MM.1S (cell line): ENCODE results near the gene NTSR1.

Experiments used
- DNase-seq: peaks from one replicate; pipeline ENCODE4 v3.0.0-alpha.2; 2015
- H2AFZ ChIP-seq: fragments of 300-600 bp; sonication (generic); 2 replicates; pipeline ENCODE4 v1.6.0; 2016; ENCODE audit warnings: antibody characterized with exemption, low read length
- H3F3A ChIP-seq: fragments of 300-600 bp; sonication (generic); 2 replicates; pipeline ENCODE4 v1.6.1; 2016; ENCODE audit warnings: mild to moderate bottlenecking, antibody characterized with exemption, low read length, moderate library complexity, mixed read lengths; ENCODE audit not compliant: insufficient read depth
- H3K27ac ChIP-seq: fragments of 300-600 bp; sonication (generic); 2 replicates; pipeline ENCODE4 v1.5.1; 2016; ENCODE audit warnings: mild to moderate bottlenecking, low read length
- H3K27me3 ChIP-seq: fragments of 300-600 bp; sonication (generic); replicated peaks from 2 replicates; pipeline ENCODE4 v1.6.0; 2016; ENCODE audit warnings: low read length; ENCODE audit not compliant: insufficient read depth
- H3K36me3 ChIP-seq: fragments of 300-600 bp; sonication (generic); replicated peaks from 2 replicates; pipeline ENCODE4 v1.6.1; 2016; ENCODE audit warnings: mild to moderate bottlenecking, low read length, mixed read lengths; ENCODE audit not compliant: insufficient read depth
- H3K4me1 ChIP-seq: fragments of 300-600 bp; sonication (generic); 2 replicates; pipeline ENCODE4 v1.6.1; 2016; ENCODE audit warnings: low read length, mixed read lengths
- H3K4me2 ChIP-seq: fragments of 300-600 bp; sonication (generic); 2 replicates; pipeline ENCODE4 v1.6.0; 2016; ENCODE audit warnings: low read depth, low read length
- H3K4me3 ChIP-seq: fragments of 300-600 bp; sonication (generic); 2 replicates; pipeline ENCODE4 v1.5.1; 2016; ENCODE audit warnings: low read length, mixed read lengths
- H3K79me2 ChIP-seq: fragments of 300-600 bp; sonication (generic); 2 replicates; pipeline ENCODE4 v1.6.1; 2016; ENCODE audit warnings: mixed run types, low read length, mixed read lengths
- H3K9ac ChIP-seq: fragments of 300-600 bp; sonication (generic); 2 replicates; pipeline ENCODE4 v1.6.1; 2016; ENCODE audit warnings: low read length, mixed read lengths
- H3K9me2 ChIP-seq: fragments of 300-600 bp; sonication (generic); replicated peaks from 2 replicates; pipeline ENCODE4 v1.6.1; 2016; ENCODE audit warnings: mild to moderate bottlenecking, low read length, mixed read lengths; ENCODE audit not compliant: insufficient read depth
- H3K9me3 ChIP-seq: fragments of 300-600 bp; sonication (generic); replicated peaks from 2 replicates; pipeline ENCODE4 v1.6.1; 2016; ENCODE audit warnings: mild to moderate bottlenecking, low read length, mixed read lengths; ENCODE audit not compliant: insufficient read depth
- H4K20me1 ChIP-seq: fragments of 300-600 bp; sonication (generic); 2 replicates; pipeline ENCODE4 v1.6.1; 2016; ENCODE audit warnings: mild to moderate bottlenecking, low read length, moderate library complexity, mixed read lengths; ENCODE audit not compliant: insufficient read depth
- CTCF ChIP-seq: fragments of 300-600 bp; sonication (generic); IDR thresholded peaks from 2 replicates; pipeline ENCODE4 v1.5.1; 2016; ENCODE audit warnings: antibody characterized with exemption, low read length, mixed read lengths
- EZH2 ChIP-seq: fragments of 300-600 bp; sonication (generic); optimal IDR thresholded peaks from 2 replicates; pipeline ENCODE3; 2017; ENCODE audit warnings: low read depth, mild to moderate bottlenecking, antibody characterized with exemption, low read length, mixed read lengths
- EZH2phosphoT487 ChIP-seq: fragments of 300-600 bp; sonication (generic); IDR thresholded peaks from 2 replicates; pipeline ENCODE4 v1.6.1; 2018; ENCODE audit warnings: antibody characterized with exemption, low read length

Gene NTSR1

GRCh38 chr20:62732842-62733525, 24.3 kb downstream of the NTSR1 start:
- no peak for TF ChIP-seq CTCF
- TF ChIP-seq EZH2: no peak
- TF ChIP-seq EZH2phosphoT487: no peak
- Histone ChIP-seq H3K9me3 (no peaks in the 10 kb centered on the region), H3F3A (no peaks in the 10 kb centered on the region), H4K20me1 (no peaks in the 10 kb centered on the region), H3K4me2 (no peak overlapping the region), H3K27me3 (peaks cover 98% of the 10 kb centered on the region), H3K79me2 (no peaks in the 10 kb centered on the region), H3K4me1 (0 out of 2 replicates have a peak, but pooled peaks cover 7% of the 10 kb centered on the region), H3K4me3 (no peak overlapping the region), H3K9me2 (no peaks in the 10 kb centered on the region), H3K36me3 (no peaks in the 10 kb centered on the region), H2AFZ (no peak overlapping the region), H3K27ac (no peak overlapping the region), H3K9ac (no peak overlapping the region)
- no peak for DNase-seq

GRCh38 chr20:62733526-62733842, 24.8 kb downstream of the NTSR1 start:
- no peak overlapping the region for H3K4me2 ChIP-seq
- H3K9me3 ChIP-seq: no peaks in the 10 kb centered on the region
- H3F3A ChIP-seq: no peaks in the 10 kb centered on the region
- TF ChIP-seq EZH2: peak; percentile 51
- no peak for TF ChIP-seq CTCF
- H3K79me2 ChIP-seq: no peaks in the 10 kb centered on the region
- H3K9me2 ChIP-seq: no peaks in the 10 kb centered on the region
- H3K36me3 ChIP-seq: no peaks in the 10 kb centered on the region
- 0 out of 2 replicates have a peak, but pooled peaks cover 2% of the 10 kb centered on the region for H3K4me1 ChIP-seq
- H2AFZ ChIP-seq: no peak overlapping the region
- H3K4me3 ChIP-seq: no peak overlapping the region
- DNase-seq: no peak
- H4K20me1 ChIP-seq: no peaks in the 10 kb centered on the region
- H3K27me3 ChIP-seq: peaks cover 98% of the 10 kb centered on the region
- no peak overlapping the region for H3K9ac ChIP-seq
- H3K27ac ChIP-seq: no peak overlapping the region

- no peaks in the 10 kb centered on the region for H3K9me3 ChIP-seq
- TF ChIP-seq EZH2phosphoT487 (no peak), CTCF (no peak), EZH2 (no peak)
- no peaks in the 10 kb centered on the region for H3K4me1 ChIP-seq
- peaks cover 98% of the 10 kb centered on the region for H3K27me3 ChIP-seq
- H3K4me3 ChIP-seq: no peak overlapping the region
- no peak for DNase-seq
- no peaks in the 10 kb centered on the region for H4K20me1 ChIP-seq
- H3K9me2 ChIP-seq: no peaks in the 10 kb centered on the region
- no peak overlapping the region for H3K27ac ChIP-seq
- no peak overlapping the region for H2AFZ ChIP-seq
- H3K36me3 ChIP-seq: no peaks in the 10 kb centered on the region
- H3K4me2 ChIP-seq: no peak overlapping the region
- no peaks in the 10 kb centered on the region for H3K79me2 ChIP-seq
- no peaks in the 10 kb centered on the region for H3F3A ChIP-seq
- H3K9ac ChIP-seq: no peak overlapping the region
Measured at GRCh38 chr20:62733891-62734290, 25.3 kb downstream of the NTSR1 start.
